CD4-positive, alpha-beta T cell treated with Interleukin-12 subunit alpha and Interleukin-12 subunit beta, for 1 hour (primary cell): ENCODE data around the gene ATP13A3.
"Not testable (repeated sequence)": the region's sequence is repeated elsewhere in the genome, so short reads cannot be mapped to it uniquely, and the experiment has no call there.

ENCODE experiments used
- DNase-seq: peaks from one replicate; pipeline ENCODE4 v3.0.0-alpha.2; 2020

ATP13A3 gene

DNA sequence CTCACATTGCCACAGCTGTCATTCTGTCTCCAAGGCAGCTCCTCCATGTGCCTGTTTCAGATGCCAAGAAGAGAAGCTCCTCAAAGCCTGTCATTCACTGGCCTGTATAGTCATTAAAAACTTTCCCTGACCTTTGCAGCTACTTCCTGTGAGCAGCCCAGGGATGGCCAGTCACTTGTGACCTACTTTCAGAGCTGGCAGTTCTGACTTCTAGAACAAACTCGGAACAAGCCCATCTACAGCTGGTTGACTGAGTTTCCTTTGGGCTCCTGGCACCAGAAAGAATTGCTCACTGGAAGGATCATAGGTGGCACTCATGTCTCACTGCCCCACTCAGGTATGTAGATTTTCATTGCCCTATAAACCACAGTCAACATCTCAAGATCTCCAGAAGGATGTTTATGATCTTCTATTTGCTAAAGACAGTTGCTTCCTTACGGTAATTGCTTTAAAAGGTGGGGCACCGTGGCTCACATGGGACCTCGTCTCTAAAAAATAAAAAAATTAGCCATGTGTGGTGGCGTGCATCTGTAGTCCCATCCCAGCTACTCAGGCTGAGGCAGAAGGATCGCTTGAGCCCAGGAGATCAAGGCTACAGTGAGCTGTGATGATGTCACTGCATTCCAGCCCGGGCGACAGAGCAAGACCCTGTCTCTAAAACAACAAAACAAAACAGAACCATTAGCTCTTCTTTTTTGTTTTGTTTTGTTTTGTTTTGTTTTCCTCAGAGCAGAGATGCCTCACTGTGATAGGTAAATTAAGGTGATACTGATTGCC, 11.2 kb upstream of the ATP13A3 start:
- DNase-seq = no peak

DNA sequence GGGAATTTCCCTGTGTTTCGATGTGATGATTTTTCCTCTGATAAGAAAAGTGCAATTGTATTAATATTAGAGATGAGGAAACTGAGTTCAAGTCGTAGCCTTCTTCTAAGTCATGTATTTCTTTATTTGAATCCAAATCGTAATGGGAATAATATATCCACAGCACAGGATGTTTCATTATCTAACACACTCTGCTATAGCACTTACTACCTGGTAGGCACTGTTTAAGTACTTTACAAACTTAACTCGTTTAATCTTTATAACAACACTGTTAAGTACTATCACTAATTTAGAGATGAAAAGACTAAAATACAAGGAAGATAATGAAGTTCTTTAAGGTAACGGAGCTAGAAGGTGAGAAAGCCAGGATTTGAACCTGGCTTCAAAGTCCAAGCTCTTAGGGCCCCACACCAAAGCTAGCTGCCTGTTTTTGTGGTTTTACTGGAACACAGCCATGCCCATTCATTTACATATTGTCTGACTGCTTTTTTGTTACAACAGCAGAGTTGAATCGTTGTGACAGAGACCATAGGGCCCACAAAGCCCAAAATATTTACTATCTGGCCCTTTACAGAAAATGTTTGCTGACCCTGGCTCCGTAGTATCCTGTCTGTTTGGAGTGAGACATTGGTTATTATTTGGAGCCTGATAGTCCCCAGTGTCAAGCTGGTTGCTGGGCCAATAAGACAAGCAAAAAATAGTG, 9.6 kb upstream of the ATP13A3 start:
- no peak for DNase-seq

GRCh38 chr3:194494951-194495374, 8.2 kb upstream of the ATP13A3 start:
- no peak for DNase-seq

DNA sequence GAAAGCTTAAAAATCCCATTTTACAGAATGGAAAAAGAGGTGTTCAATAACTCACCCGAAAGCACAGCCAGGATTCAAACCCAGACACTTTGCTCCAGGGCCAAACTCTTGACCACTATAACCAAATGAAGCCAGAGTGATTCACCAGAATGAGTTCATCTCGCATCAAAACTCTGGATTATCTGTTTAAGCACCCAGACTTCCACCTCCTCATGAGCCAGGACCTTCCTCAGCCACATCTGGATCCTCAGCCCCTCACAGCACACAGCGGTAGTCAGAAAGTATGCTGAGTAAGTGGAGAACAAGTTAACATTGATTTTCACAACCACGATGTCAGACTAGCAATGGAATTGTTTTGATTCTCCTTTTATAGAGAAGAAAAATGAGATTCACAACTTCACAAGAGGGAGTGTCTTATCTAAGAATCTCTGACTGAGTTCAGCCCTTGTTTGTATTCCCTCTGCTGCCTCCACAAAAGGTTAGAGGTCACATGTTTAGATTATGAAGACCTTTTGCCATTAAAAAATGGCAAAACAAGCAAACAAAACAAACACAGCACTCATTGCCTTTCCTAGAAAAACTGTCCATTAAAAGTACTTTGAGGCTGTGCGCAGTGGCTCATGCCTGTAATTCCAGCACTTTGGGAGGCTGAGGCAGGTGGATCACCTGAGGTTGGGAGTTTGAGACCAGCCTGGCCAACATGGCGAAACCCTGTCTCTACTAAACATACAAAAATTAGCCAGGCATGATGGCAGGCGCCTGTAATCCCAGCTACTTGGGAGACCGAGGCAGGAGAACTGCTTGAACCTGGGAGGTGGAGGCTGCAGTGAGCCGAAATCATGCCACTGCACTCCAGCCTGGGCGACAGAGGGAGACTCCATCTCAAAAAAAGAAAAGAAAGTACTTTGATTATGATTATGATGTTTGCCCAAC, 7.5 kb upstream of the ATP13A3 start:
- not testable (repeated sequence) for DNase-seq

GRCh38 chr3:194492001-194492400, 5.2 kb upstream of the ATP13A3 start:
- no peak for DNase-seq

GRCh38 chr3:194489736-194490612, 3.2 kb upstream of the ATP13A3 start:
- DNase-seq = no peak

DNA sequence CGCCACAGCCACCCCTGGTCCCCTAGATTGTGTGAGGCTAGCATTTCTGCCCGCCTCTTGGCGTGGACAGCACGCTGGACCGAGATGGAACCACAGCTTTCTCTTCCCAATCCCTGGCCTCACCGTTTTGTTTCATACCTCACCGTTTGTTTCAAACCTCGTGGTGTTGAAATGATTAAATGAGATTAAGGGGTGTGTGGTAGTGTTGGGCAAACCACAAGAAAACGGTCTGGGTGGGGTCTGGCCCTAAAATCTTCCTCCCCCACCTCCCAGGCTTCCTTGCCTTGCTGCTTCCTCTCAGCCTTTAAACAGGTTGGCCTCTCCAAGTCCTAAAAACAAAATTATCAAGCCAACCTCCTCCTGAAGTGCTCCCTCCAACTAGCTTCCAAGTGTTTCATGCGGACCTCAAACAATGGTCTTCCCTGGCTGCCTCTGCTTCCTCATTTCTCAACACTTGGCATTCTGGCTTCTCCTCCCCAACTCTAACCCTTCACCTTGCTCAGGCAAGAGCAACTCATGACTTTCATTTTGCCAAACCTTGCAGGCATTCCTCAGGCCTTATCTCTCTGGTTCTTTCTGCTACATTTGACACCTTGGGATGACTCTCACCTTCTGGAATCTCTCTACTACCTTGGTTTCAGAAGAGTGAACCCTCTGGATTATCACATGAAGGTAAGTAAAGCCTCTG, 1.4 kb upstream of the ATP13A3 start:
- DNase-seq = no peak

DNA sequence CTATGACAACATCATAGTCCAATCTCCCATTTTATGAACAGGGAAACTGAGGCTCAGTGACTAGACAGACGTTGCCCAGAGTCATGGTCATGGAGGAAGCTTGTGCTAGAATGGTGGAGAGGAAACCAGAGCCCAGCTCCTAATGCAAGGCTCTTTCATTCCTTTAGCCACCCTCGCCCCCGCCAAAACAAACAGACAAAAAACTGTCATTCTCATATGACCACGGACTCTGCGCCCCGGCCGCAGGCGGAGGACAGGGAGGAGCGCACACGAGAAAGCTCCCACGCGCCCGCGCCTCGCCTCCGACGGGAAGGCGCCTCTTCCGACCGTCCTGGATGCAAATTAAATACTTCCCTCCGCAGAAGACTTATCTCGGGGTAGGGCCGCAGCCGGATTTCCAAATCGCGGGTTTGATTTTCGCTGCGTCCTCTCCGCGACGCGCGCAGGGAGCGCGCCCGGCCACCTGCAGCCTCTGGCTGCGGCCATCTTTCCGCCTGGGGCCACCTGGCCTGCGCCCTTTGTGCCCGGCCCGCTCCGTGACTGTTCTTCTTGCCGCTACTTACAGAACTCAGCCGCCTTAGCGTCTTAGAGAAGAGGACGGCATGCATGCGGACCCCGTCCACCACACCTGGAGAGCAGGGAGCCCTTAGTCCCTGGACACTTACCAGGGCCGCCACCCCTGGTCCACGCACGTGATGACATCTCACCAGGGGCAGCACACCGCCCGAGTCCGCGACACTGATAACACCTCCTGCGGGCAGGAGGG, 670 bp upstream of the ATP13A3 start:
- peak; percentile 34 for DNase-seq

- peak; percentile 66 for DNase-seq
Observed at GRCh38 chr3:194485881-194486539, 792 bp downstream of the ATP13A3 start.

GRCh38 chr3:194485468-194485880, 1.3 kb downstream of the ATP13A3 start:
- DNase-seq = peak; percentile 15

GRCh38 chr3:194484614-194485013, 2.2 kb downstream of the ATP13A3 start:
- DNase-seq = no peak

DNA sequence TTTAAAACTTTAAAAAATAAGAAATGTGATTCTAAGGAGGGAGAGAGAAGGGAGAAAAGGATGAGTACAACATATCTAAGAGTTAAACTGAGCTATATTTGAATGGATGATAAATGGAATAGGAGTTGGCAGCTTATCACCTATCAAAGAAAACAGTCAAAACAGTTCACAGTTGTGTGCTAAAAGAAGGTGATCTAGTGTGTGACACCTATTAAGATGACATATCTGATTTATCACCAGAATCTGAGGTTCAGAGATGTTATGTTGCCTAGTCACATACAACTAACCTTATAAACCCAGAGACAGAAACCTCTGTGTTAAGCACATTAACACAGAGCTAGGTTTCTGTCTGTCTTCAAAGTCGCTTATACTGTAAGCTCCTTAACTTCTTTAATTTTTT, 3.0 kb downstream of the ATP13A3 start:
- DNase-seq = no peak

DNA sequence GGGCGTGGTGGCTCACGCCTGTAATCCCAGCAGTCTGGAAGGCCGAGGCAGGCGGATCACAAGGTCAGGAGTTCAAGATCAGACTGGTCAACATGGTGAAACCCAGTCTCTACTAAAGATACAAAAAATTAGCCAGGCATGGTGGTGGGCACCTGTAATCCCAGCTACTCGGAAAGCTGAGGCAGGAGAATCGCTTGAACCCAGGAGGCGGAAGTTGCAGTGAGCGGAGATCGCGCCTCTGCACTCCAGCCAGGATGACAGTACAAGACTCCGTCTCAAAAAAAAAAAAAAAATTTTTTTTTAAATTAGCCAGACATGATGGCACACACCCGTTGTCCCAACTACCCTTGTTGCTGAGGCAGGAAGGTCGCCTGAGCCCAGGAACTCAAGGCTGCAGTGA, 4.0 kb downstream of the ATP13A3 start:
- not testable (repeated sequence) for DNase-seq

DNA sequence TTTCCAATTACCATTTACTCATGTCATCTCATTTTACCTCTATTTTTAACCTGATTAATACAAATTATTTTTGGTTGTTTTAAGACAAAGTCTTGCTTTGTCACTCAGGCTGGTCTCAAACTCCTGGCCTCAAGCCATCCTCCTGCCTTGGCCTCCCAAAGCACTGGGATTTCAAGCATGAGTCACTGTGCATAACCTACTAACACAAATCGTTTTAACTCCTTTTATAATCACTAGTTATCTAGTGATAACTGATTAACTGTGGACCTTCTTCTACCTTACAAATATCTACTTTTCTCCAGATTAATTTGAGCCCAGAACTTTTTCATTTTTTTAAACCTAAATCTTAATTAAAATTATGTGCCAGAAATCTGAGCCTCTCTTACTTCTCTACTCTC, 4.6 kb downstream of the ATP13A3 start:
- DNase-seq = no peak

- DNase-seq = no peak
Observed at GRCh38 chr3:194481525-194482195, 5.1 kb downstream of the ATP13A3 start.

DNA sequence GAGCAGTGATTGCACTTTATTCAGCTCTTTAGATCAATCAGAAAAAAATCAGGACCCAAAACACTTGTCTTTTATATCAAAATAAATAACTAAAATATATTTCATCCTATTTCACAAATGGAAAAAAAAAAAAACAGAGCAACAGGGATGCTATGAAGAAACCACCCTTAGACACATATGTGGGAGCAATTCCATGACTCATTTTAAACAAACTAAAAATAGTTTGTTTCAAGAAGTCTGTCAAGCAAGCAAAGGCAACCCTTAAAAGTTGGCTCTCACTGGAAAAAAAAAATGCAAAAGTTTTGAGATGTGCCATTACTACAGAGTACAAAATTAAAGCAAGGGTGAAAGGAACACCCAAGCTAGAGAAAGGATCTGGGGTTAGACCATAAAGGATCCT, 5.7 kb downstream of the ATP13A3 start:
- DNase-seq = no peak

GRCh38 chr3:194476784-194477183, 10.0 kb downstream of the ATP13A3 start:
- DNase-seq = no peak

- DNase-seq = no peak
Observed at GRCh38 chr3:194475978-194476377, 10.8 kb downstream of the ATP13A3 start.

GRCh38 chr3:194475138-194475932, 11.5 kb downstream of the ATP13A3 start:
- no peak for DNase-seq
